ENCODE data around the gene WDR45B. TPM values are rescaled to one million over a fixed set of nuclear protein-coding genes. Genes with fewer than 3 reads are reported as not detected.

The WDR45B gene
- total RNA-seq, 1 experiment from 2014 or later = 96.5 TPM

DNA sequence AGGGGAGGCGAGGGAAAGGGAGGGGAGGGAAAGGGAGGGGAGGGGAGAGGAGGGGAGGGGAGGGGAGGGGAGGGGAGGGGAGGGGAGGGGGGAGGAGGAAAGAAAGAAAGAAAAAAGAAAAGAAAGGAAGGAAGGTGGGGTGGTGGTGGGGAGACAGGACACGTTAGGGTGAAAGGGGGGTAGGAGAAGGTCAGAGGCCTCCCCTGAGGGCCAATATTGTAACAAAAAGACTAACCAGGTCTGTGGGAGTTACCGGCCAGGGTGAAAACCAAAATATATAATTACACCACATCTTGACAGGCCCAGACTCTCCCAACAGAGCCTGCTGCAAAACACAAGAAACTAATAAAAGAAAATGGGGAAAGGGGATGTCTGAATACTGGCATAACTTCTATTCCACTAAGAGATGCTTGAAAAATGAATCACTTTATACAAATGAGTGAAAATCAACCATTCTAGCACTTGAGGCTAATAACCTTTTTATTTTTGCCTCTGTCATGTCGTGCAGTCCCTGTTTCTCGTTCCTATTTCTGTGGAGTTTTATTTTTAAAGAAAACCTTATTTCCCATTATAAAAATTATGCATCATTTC is 10.0 kb downstream of the WDR45B start:
- no peak for ATAC-seq
- H3K27me3 Mint-ChIP-seq (ENCODE audit: low read depth) = no peaks in the 10 kb centered on the region
- DNase-seq (ENCODE audit: low spot score) = no peak
- H3K27ac Mint-ChIP-seq = no peak overlapping the region
- peaks cover 40% of the 10 kb centered on the region for H3K36me3 Mint-ChIP-seq
- ChIA-PET POLR2A (no interaction called here), CTCF (no interaction called here)
- H3K9me3 Mint-ChIP-seq = no peaks in the 10 kb centered on the region
- TF ChIP-seq, protein P1, sequence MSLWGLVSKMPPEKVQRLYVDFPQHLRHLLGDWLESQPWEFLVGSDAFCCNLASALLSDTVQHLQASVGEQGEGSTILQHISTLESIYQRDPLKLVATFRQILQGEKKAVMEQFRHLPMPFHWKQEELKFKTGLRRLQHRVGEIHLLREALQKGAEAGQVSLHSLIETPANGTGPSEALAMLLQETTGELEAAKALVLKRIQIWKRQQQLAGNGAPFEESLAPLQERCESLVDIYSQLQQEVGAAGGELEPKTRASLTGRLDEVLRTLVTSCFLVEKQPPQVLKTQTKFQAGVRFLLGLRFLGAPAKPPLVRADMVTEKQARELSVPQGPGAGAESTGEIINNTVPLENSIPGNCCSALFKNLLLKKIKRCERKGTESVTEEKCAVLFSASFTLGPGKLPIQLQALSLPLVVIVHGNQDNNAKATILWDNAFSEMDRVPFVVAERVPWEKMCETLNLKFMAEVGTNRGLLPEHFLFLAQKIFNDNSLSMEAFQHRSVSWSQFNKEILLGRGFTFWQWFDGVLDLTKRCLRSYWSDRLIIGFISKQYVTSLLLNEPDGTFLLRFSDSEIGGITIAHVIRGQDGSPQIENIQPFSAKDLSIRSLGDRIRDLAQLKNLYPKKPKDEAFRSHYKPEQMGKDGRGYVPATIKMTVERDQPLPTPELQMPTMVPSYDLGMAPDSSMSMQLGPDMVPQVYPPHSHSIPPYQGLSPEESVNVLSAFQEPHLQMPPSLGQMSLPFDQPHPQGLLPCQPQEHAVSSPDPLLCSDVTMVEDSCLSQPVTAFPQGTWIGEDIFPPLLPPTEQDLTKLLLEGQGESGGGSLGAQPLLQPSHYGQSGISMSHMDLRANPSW (CRISPR knock-in tag; conservative IDR thresholded peaks at IDR 0.05; ENCODE audit: low read depth) = no peak
- TF ChIP-seq, protein P2, sequence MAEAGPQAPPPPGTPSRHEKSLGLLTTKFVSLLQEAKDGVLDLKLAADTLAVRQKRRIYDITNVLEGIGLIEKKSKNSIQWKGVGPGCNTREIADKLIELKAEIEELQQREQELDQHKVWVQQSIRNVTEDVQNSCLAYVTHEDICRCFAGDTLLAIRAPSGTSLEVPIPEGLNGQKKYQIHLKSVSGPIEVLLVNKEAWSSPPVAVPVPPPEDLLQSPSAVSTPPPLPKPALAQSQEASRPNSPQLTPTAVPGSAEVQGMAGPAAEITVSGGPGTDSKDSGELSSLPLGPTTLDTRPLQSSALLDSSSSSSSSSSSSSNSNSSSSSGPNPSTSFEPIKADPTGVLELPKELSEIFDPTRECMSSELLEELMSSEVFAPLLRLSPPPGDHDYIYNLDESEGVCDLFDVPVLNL (CRISPR knock-in tag; IDR thresholded peaks at IDR 0.05; ENCODE audit: borderline replicate concordance, low read depth) = no peak
- no peak for TF ChIP-seq ZNF396 (CRISPR knock-in tag; IDR thresholded peaks at IDR 0.05; ENCODE audit: borderline replicate concordance)
- TF ChIP-seq, protein P3, sequence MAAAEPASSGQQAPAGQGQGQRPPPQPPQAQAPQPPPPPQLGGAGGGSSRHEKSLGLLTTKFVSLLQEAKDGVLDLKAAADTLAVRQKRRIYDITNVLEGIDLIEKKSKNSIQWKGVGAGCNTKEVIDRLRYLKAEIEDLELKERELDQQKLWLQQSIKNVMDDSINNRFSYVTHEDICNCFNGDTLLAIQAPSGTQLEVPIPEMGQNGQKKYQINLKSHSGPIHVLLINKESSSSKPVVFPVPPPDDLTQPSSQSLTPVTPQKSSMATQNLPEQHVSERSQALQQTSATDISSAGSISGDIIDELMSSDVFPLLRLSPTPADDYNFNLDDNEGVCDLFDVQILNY (CRISPR knock-in tag; IDR thresholded peaks at IDR 0.05) = no peak
- TF ChIP-seq CREB1 (CRISPR knock-in tag; IDR thresholded peaks at IDR 0.05) = no peak
- TF ChIP-seq, protein P4, sequence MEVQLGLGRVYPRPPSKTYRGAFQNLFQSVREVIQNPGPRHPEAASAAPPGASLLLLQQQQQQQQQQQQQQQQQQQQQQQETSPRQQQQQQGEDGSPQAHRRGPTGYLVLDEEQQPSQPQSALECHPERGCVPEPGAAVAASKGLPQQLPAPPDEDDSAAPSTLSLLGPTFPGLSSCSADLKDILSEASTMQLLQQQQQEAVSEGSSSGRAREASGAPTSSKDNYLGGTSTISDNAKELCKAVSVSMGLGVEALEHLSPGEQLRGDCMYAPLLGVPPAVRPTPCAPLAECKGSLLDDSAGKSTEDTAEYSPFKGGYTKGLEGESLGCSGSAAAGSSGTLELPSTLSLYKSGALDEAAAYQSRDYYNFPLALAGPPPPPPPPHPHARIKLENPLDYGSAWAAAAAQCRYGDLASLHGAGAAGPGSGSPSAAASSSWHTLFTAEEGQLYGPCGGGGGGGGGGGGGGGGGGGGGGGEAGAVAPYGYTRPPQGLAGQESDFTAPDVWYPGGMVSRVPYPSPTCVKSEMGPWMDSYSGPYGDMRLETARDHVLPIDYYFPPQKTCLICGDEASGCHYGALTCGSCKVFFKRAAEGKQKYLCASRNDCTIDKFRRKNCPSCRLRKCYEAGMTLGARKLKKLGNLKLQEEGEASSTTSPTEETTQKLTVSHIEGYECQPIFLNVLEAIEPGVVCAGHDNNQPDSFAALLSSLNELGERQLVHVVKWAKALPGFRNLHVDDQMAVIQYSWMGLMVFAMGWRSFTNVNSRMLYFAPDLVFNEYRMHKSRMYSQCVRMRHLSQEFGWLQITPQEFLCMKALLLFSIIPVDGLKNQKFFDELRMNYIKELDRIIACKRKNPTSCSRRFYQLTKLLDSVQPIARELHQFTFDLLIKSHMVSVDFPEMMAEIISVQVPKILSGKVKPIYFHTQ (CRISPR knock-in tag; IDR thresholded peaks at IDR 0.05) = no peak
- no peak for TF ChIP-seq ZNF121 (CRISPR knock-in tag; IDR thresholded peaks at IDR 0.05)
- TF ChIP-seq TP53 (CRISPR knock-in tag; IDR thresholded peaks at IDR 0.05) = no peak
- TF ChIP-seq GTF2I (CRISPR knock-in tag; conservative IDR thresholded peaks at IDR 0.05) = no peak
- H3K4me3 Mint-ChIP-seq = no peak overlapping the region
- 0 out of 2 replicates have a peak, but pooled peaks cover 4% of the 10 kb centered on the region for H3K4me1 Mint-ChIP-seq

DNA sequence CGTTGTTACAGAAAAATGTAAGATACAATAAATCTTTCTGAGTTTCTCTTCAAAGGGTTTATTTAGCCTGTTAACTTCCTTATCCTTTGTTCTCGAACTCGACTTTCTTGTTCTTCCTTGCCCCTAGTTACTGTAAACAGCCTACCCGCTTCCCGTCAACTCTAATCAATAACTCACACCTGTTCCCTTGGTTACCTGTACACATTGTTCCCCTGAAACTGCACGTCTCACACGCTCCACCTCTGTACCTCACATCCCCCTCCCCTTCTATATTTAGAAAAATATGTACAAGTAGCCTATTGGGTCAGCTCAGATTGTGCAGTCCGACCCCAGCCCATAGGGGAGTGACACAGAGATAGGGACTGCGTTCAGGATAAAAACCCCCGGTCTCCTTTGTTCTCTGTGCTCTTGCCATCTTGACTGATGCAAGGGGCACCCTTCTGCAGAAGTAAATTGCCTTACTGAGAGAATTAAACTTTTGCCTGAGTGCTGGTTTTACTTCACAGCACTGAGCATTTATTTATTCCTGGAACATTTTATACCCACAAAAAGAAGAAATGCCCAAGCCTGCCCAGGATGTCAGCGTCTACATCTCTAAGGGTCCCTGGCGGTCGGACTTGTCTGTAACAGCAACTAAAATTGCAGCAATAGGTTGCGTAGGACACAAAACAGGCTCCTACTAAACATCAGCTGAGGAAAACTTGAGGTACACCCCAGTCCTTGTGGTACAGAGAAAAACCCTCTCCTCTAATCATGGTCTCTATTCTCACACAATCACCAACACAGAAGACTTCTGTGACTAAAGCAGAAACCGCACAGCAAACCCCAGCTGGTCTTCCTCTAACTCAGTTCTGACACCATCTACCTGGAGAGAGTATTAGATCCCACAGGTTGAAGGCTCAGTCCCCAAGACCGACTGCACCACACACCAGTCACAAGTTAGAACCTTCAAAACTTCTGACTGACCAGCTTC is 11.3 kb downstream of the WDR45B start:
- no peak for DNase-seq (ENCODE audit: low spot score)
- H3K27me3 Mint-ChIP-seq (ENCODE audit: low read depth) = no peaks in the 10 kb centered on the region
- H3K4me3 Mint-ChIP-seq = no peak overlapping the region
- 0 out of 2 replicates have a peak, but pooled peaks cover 4% of the 10 kb centered on the region for H3K4me1 Mint-ChIP-seq
- no peak for ATAC-seq
- POLR2A ChIA-PET = interaction anchor here (0.5 kb wide), 1 partner anchor 38 kb away, joined by 3 read pairs; no protein-coding TSS in a partner anchor
- peak overlapping the region; percentile 46 for H3K27ac Mint-ChIP-seq
- H3K36me3 Mint-ChIP-seq = peaks cover 33% of the 10 kb centered on the region
- H3K9me3 Mint-ChIP-seq = no peaks in the 10 kb centered on the region
- CTCF ChIA-PET = no interaction called here
- TF ChIP-seq, protein P5, sequence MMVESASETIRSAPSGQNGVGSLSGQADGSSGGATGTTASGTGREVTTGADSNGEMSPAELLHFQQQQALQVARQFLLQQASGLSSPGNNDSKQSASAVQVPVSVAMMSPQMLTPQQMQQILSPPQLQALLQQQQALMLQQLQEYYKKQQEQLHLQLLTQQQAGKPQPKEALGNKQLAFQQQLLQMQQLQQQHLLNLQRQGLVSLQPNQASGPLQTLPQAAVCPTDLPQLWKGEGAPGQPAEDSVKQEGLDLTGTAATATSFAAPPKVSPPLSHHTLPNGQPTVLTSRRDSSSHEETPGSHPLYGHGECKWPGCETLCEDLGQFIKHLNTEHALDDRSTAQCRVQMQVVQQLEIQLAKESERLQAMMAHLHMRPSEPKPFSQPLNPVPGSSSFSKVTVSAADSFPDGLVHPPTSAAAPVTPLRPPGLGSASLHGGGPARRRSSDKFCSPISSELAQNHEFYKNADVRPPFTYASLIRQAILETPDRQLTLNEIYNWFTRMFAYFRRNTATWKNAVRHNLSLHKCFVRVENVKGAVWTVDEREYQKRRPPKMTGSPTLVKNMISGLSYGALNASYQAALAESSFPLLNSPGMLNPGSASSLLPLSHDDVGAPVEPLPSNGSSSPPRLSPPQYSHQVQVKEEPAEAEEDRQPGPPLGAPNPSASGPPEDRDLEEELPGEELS (CRISPR knock-in tag; IDR thresholded peaks at IDR 0.05) = no peak
- TF ChIP-seq, protein P6, sequence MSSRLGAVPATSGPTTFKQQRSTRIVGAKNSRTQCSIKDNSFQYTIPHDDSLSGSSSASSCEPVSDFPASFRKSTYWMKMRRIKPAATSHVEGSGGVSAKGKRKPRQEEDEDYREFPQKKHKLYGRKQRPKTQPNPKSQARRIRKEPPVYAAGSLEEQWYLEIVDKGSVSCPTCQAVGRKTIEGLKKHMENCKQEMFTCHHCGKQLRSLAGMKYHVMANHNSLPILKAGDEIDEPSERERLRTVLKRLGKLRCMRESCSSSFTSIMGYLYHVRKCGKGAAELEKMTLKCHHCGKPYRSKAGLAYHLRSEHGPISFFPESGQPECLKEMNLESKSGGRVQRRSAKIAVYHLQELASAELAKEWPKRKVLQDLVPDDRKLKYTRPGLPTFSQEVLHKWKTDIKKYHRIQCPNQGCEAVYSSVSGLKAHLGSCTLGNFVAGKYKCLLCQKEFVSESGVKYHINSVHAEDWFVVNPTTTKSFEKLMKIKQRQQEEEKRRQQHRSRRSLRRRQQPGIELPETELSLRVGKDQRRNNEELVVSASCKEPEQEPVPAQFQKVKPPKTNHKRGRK (CRISPR knock-in tag; IDR thresholded peaks at IDR 0.05; ENCODE audit: borderline replicate concordance) = no peak
- TF ChIP-seq, protein P7, sequence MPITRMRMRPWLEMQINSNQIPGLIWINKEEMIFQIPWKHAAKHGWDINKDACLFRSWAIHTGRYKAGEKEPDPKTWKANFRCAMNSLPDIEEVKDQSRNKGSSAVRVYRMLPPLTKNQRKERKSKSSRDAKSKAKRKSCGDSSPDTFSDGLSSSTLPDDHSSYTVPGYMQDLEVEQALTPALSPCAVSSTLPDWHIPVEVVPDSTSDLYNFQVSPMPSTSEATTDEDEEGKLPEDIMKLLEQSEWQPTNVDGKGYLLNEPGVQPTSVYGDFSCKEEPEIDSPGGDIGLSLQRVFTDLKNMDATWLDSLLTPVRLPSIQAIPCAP (CRISPR knock-in tag; IDR thresholded peaks at IDR 0.05) = no peak
- TF ChIP-seq ETV6 (CRISPR knock-in tag; IDR thresholded peaks at IDR 0.05) (no peak), HMGA2 (CRISPR knock-in tag; IDR thresholded peaks at IDR 0.05) (no peak), JUN (CRISPR knock-in tag; IDR thresholded peaks at IDR 0.05) (no peak), GTF2I (CRISPR knock-in tag; conservative IDR thresholded peaks at IDR 0.05) (no peak), ELF4 (CRISPR knock-in tag; IDR thresholded peaks at IDR 0.05; ENCODE audit: low read depth) (no peak), ESRRA (CRISPR knock-in tag; IDR thresholded peaks at IDR 0.05; ENCODE audit: borderline replicate concordance) (no peak)
- TF ChIP-seq, protein P8, sequence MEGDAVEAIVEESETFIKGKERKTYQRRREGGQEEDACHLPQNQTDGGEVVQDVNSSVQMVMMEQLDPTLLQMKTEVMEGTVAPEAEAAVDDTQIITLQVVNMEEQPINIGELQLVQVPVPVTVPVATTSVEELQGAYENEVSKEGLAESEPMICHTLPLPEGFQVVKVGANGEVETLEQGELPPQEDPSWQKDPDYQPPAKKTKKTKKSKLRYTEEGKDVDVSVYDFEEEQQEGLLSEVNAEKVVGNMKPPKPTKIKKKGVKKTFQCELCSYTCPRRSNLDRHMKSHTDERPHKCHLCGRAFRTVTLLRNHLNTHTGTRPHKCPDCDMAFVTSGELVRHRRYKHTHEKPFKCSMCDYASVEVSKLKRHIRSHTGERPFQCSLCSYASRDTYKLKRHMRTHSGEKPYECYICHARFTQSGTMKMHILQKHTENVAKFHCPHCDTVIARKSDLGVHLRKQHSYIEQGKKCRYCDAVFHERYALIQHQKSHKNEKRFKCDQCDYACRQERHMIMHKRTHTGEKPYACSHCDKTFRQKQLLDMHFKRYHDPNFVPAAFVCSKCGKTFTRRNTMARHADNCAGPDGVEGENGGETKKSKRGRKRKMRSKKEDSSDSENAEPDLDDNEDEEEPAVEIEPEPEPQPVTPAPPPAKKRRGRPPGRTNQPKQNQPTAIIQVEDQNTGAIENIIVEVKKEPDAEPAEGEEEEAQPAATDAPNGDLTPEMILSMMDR (IDR thresholded peaks at IDR 0.05) = no peak
